HCT116 (cell line): ENCODE results near the gene MZB1. TPM values are rescaled to one million over a fixed set of nuclear protein-coding genes. Genes with fewer than 3 reads are reported as not detected.
"Not testable (repeated sequence)": the region's sequence is repeated elsewhere in the genome, so short reads cannot be mapped to it uniquely, and the experiment has no call there.

Experiments used
- ATAC-seq: fragments of 200-7000 bp; cut with Tn5 transposase; 2 replicates; pipeline ENCODE4 v1.9.1; 2020; ENCODE audit warnings: mild to moderate bottlenecking, moderate library complexity
- BruUV-seq: library from RNA; stranded (reverse); fragments of 400-500 nt; replicated peaks from 2 replicates; lab custom pipeline; 2021; lab: Mats Ljungman, UMichigan
- CTCF ChIA-PET: fragments of 300-600 bp; sonication (Branson Sonifier 250); formaldehyde crosslinking; loops from one replicate; lab custom pipeline; 2021; ENCODE audit warnings: antibody characterized with exemption; lab: Charles Lee
- POLR2A ChIA-PET: fragments of 300-600, 350-600 bp; sonication (Branson Sonifier 250); formaldehyde crosslinking; loops from one replicate; lab custom pipeline; 2021; ENCODE audit warnings: antibody characterized with exemption; lab: Charles Lee
- RAD21 ChIA-PET, 2 experiments: fragments of 300-600 bp; sonication (Branson Sonifier 250); formaldehyde crosslinking; loops; one replicate each; lab custom pipeline; 2023; ENCODE audit warnings: low total read pairs in 2 of 2; ENCODE audit not compliant: uncharacterized antibody in 2 of 2, unreplicated experiment in 2 of 2, low non-redundant PET in 1 of 2; lab: Charles Lee
- DNase-seq: peaks from one replicate; pipeline ENCODE4 v3.0.0-alpha.2; 2010; ENCODE audit warnings: low read depth, low spot score
- H2AFZ ChIP-seq: fragments of 200-600 bp; shearing (Covaris generic), sonication (generic); 2 replicates; pipeline ENCODE4 v1.6.1; 2017; ENCODE audit warnings: low read depth, mixed run types, mixed read lengths, antibody characterized with exemption, low read length; ENCODE audit not compliant: poor library complexity, severe bottlenecking
- H3K27ac ChIP-seq: 2 replicates; pipeline ENCODE4 v1.5.1; 2012; ENCODE audit warnings: low read depth, low read length
- H3K27me3 ChIP-seq: fragments of 200-600 bp; sonication (generic); 2 replicates; pipeline ENCODE4 v1.6.1; 2016; ENCODE audit warnings: mixed run types, low read length, mixed read lengths; ENCODE audit not compliant: insufficient read depth
- H3K36me3 ChIP-seq, 2 experiments: fragments of 200-500 bp in 1 of 2; fragments of 200-600 bp in 1 of 2; sonication (Bioruptor generic) in 1 of 2; sonication (generic) in 1 of 2; 2 replicates each; pipeline versions ENCODE4 v1.5.1 to v1.6.1; 2014 to 2016; ENCODE audit warnings: low read length in 2 of 2, inconsistent platforms in 1 of 2, mixed read lengths in 1 of 2, mixed run types in 1 of 2; ENCODE audit not compliant: insufficient read depth in 2 of 2, control insufficient read depth in 1 of 2
- H3K4me1 ChIP-seq, 2 experiments: fragments of 200-600 bp in 1 of 2; sonication (generic) in 1 of 2; 2 replicates each; pipeline versions ENCODE4 v1.5.1 to v1.6.1; 2012 to 2017; ENCODE audit warnings: low read length in 2 of 2, inconsistent platforms in 1 of 2, mild to moderate bottlenecking in 1 of 2, mixed read lengths in 1 of 2, mixed run types in 1 of 2, moderate library complexity in 1 of 2; ENCODE audit not compliant: insufficient read depth in 2 of 2, control insufficient read depth in 1 of 2
- H3K4me2 ChIP-seq: fragments of 200-600 bp; sonication (generic); 2 replicates; pipeline ENCODE4 v1.6.1; 2017; ENCODE audit warnings: mixed run types, low read length, mixed read lengths
- H3K4me3 ChIP-seq, 2 experiments: fragments of 200-600 bp in 1 of 2; sonication (generic) in 1 of 2; replicated peaks in 1 of 2; 2 replicates each; pipeline ENCODE4 v1.5.1; 2011 to 2016; ENCODE audit warnings: low read length in 2 of 2, control low read depth in 1 of 2, low read depth in 1 of 2, mild to moderate bottlenecking in 1 of 2, mixed read lengths in 1 of 2, mixed run types in 1 of 2
- H3K79me2 ChIP-seq: fragments of 200-600 bp; sonication (generic); 2 replicates; pipeline ENCODE4 v1.6.1; 2017; ENCODE audit warnings: mild to moderate bottlenecking, mixed run types, low read length, moderate library complexity, mixed read lengths; ENCODE audit not compliant: insufficient read depth
- H3K9ac ChIP-seq: fragments of 200-600 bp; sonication (generic); 2 replicates; pipeline ENCODE4 v1.6.1; 2016; ENCODE audit warnings: low read length, mixed read lengths
- H3K9me2 ChIP-seq: fragments of 200-600 bp; sonication (generic), shearing (Covaris generic); 2 replicates; pipeline ENCODE4 v1.6.1; 2017; ENCODE audit warnings: mixed run types, mild to moderate bottlenecking, moderate library complexity; ENCODE audit not compliant: insufficient read depth
- H3K9me3 ChIP-seq, 2 experiments: fragments of 200-500 bp in 1 of 2; fragments of 200-600 bp in 1 of 2; sonication (Bioruptor generic) in 1 of 2; sonication (generic) in 1 of 2; 2 replicates each; pipeline ENCODE4 v1.6.1; 2014 to 2017; ENCODE audit warnings: low read length in 2 of 2, mixed read lengths in 2 of 2, inconsistent platforms in 1 of 2, low read depth in 1 of 2, mild to moderate bottlenecking in 1 of 2, mixed run types in 1 of 2, moderate library complexity in 1 of 2; ENCODE audit not compliant: control insufficient read depth in 1 of 2, insufficient read depth in 1 of 2
- H4K20me1 ChIP-seq: fragments of 200-600 bp; sonication (generic), shearing (Covaris generic); 2 replicates; pipeline ENCODE4 v1.6.1; 2017; ENCODE audit warnings: mixed run types, mild to moderate bottlenecking, moderate library complexity; ENCODE audit not compliant: insufficient read depth
- EGR1 ChIP-seq: IDR thresholded peaks from 2 replicates; pipeline ENCODE4 v1.6.1; 2012; ENCODE audit warnings: low read depth
- EZH2 ChIP-seq: fragments of 200-600 bp; sonication (generic); IDR thresholded peaks from 2 replicates; pipeline ENCODE4 v1.6.1; 2017; ENCODE audit warnings: antibody characterized with exemption, mixed run types
- POLR2AphosphoS5 ChIP-seq: IDR thresholded peaks from 2 replicates; pipeline ENCODE4 v1.6.1; 2011; ENCODE audit warnings: mild to moderate bottlenecking, low read depth, low read length, moderate library complexity
- intact Hi-C: fragments of 100-400 bp; cut with micrococcal nuclease; formaldehyde crosslinking; loops from 2 replicates; pipeline ENCODE4 v1.10.0; 2022
- total RNA-seq: library from RNA; stranded (reverse); gene quantifications from one replicate; pipeline ENCODE4 v1.2.1, GENCODE V29; 2021; ENCODE audit not compliant: unreplicated experiment

The MZB1 gene
- total RNA-seq, 1 experiment from 2014 or later, result 0.81 TPM

DNA sequence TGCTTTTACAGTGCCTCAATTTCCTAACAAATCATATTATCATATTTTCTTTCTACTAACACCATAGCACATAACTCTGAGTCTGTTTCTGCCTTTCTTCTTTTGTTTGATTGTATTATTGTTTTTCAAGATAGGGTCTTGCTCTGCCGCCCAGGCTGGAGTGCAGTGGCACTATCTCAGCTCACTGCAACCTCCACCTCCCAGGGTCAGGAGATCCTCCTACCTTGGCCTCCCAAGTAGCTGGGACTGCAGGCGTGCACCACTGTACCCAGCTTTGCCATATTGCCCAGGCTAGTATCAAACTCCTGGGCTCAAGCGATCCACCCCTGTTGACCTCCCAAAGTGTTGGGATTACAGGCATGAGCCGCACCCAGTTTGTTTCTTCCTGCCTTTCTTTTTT is 29.3 kb downstream of the MZB1 start:
- CTCF ChIA-PET, result no interaction called here
- RAD21 ChIA-PET, result no interaction called here
- no peak for DNase-seq
- H3K9me3 ChIP-seq, result no peaks in the 10 kb centered on the region
- no peak overlapping the region for H3K4me2 ChIP-seq
- no peak for TF ChIP-seq POLR2AphosphoS5
- TF ChIP-seq EGR1, result no peak
- TF ChIP-seq EZH2, result no peak
- no peak for ATAC-seq
- H2AFZ ChIP-seq, result no peak overlapping the region
- POLR2A ChIA-PET, result interaction anchor here (0.7 kb wide), 1 partner anchor 31 kb away, joined by 3 read pairs; no protein-coding TSS in a partner anchor
- H3K4me1 ChIP-seq, result 0 out of 4 replicates have a peak, but pooled peaks cover 0 to 3% of the 10 kb centered on the region in 2 experiments
- intact Hi-C loops, result no loop called here
- no peak overlapping the region for H3K27ac ChIP-seq
- H3K9me2 ChIP-seq, result no peaks in the 10 kb centered on the region
- no peaks in the 10 kb centered on the region for H3K27me3 ChIP-seq
- H3K79me2 ChIP-seq, result peaks cover 85% of the 10 kb centered on the region
- no peak overlapping the region for H3K9ac ChIP-seq
- BruUV-seq, result no TSS peak
- no peak overlapping the region for H3K4me3 ChIP-seq
- H4K20me1 ChIP-seq, result peaks cover 4% of the 10 kb centered on the region; the same call in 1 of the 2 replicates
- H3K36me3 ChIP-seq, result peaks cover 2 to 13% of the 10 kb centered on the region in 2 experiments; a peak in 3 of 4 replicates

- no peak overlapping the region for H3K9ac ChIP-seq
- H3K4me2 ChIP-seq, result no peak overlapping the region
- ChIA-PET CTCF (no interaction called here), POLR2A (interaction anchor here (1.4 kb wide), 1 partner anchor 16 kb away, joined by 3 read pairs; no protein-coding TSS in a partner anchor)
- 0 out of 4 replicates have a peak, but pooled peaks cover 0 to 3% of the 10 kb centered on the region in 2 experiments for H3K4me1 ChIP-seq
- no peak for TF ChIP-seq POLR2AphosphoS5
- TF ChIP-seq, all 23 proteins: peak for 0
- Histone ChIP-seq H3K27ac (no peak overlapping the region), H4K20me1 (peaks cover 4% of the 10 kb centered on the region; the same call in 1 of the 2 replicates), H3K36me3 (peaks cover 0 to 2% of the 10 kb centered on the region in 2 experiments; a peak in 3 of 4 replicates), H3K4me3 (no peak overlapping the region), H2AFZ (no peak overlapping the region), H3K27me3 (no peaks in the 10 kb centered on the region), H3K9me2 (no peaks in the 10 kb centered on the region), H3K79me2 (peaks cover 97% of the 10 kb centered on the region), H3K9me3 (no peaks in the 10 kb centered on the region)
- no peak for ATAC-seq
- RAD21 ChIA-PET, result no interaction called here
- intact Hi-C loops, result no loop called here
- no peak for DNase-seq
- no TSS peak for BruUV-seq
Measured at GRCh38 chr5:139358064-139358463, 31.6 kb downstream of the MZB1 start.

DNA sequence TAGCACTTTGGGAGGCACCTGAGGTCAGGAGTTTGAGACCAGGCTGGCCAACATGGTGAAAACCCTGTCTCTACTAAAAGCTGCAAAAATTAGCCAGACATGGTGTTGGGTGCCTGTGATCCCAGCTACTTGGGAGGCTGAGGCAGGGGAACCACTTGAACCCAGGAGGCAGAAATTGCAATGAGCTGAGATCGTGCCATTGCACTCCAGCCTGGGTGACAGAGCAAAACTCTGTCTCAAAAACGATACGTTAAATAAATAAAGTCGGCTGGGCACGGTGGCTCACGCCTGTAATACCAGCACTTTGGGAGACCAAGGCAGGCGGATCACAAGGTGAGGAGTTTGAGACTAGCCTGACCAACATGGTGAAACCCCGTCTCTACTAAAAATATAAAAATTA is 33.8 kb downstream of the MZB1 start:
- H4K20me1 ChIP-seq, CTCF ChIA-PET, H3K9me2 ChIP-seq, H3K4me3 ChIP-seq, RAD21 ChIA-PET, H3K4me2 ChIP-seq, H2AFZ ChIP-seq, ATAC-seq, BruUV-seq, intact Hi-C loops, H3K4me1 ChIP-seq, POLR2A ChIA-PET, H3K27me3 ChIP-seq, H3K9me3 ChIP-seq, H3K36me3 ChIP-seq, DNase-seq, H3K9ac ChIP-seq, H3K27ac ChIP-seq: not testable (repeated sequence)
- H3K79me2 ChIP-seq, result peaks cover 100% of the 10 kb centered on the region
